Right lobe of liver (tissue), 6 donors: Measurements from ENCODE around the gene SPATC1L. TPM values are rescaled to one million over a fixed set of nuclear protein-coding genes. Genes with fewer than 3 reads are reported as not detected.
A peak's percentile ranks its signal among the peaks of the same experiment; 100 is the strongest.
"Not testable (repeated sequence)": the region's sequence is repeated elsewhere in the genome, so short reads cannot be mapped to it uniquely, and the experiment has no call there.

ENCODE experiments used
- ATAC-seq, 4 donors: fragments of 200-7000 bp; cut with Tn5 transposase; one replicate each; pipeline ENCODE4 v1.9.1; 2020; ENCODE audit warnings: mild to moderate bottlenecking in 4 of 4, moderate library complexity in 4 of 4
- DNase-seq, 3 donors: peaks; one replicate each; pipeline ENCODE4 v3.0.0-alpha.2; 2020
- H3K27ac ChIP-seq, 3 donors: fragments of 200-600 bp; one replicate each; pipeline ENCODE4 v1.8.0; 2022
- H3K27me3 ChIP-seq, 2 donors: fragments of 200-600 bp; one replicate each; pipeline ENCODE4 v1.8.0; 2022
- H3K36me3 ChIP-seq, 4 donors: fragments of 200-600 bp; sonication (generic) in 1 of 4; one replicate each; pipeline versions ENCODE4 v1.5.1 to v1.8.0; 2017 to 2022; ENCODE audit warnings: control low read depth in 1 of 4
- H3K4me1 ChIP-seq, 4 donors: fragments of 200-600 bp; sonication (generic) in 1 of 4; one replicate each; pipeline versions ENCODE4 v1.5.1 to v1.8.0; 2017 to 2022; ENCODE audit warnings: control low read depth in 1 of 4
- H3K4me3 ChIP-seq, 3 donors: fragments of 200-600 bp; one replicate each; pipeline ENCODE4 v1.8.0; 2022
- H3K9me3 ChIP-seq, 4 donors: fragments of 200-600 bp; sonication (generic) in 1 of 4; one replicate each; pipeline versions ENCODE4 v1.5.1 to v1.8.0; 2017 to 2022; ENCODE audit warnings: control low read depth in 1 of 4
- CTCF ChIP-seq, 4 donors: fragments of 200-600 bp in 3 of 4; fragments of 450-650 bp in 1 of 4; IDR thresholded peaks; one replicate each; pipeline versions ENCODE4 v1.5.1 to v1.8.0; 2016 to 2022; ENCODE audit warnings: antibody characterized with exemption in 4 of 4, mild to moderate bottlenecking in 2 of 4
- POLR2A ChIP-seq: fragments of 450-650 bp; IDR thresholded peaks from one replicate; pipeline ENCODE4 v1.6.1; 2017; ENCODE audit warnings: antibody characterized with exemption, mild to moderate bottlenecking
- WGBS: methylation state at CpG from one replicate; pipeline ENCODE4 v1.1.6; 2018; ENCODE audit warnings: low coverage, low lambda C conversion rate; ENCODE audit not compliant: insufficient coverage; ENCODE audit errors: missing lambda C conversion rate; 5-methylcytosine and 5-hydroxymethylcytosine counted together
- intact Hi-C, 2 donors: fragments of 100-400 bp; cut with DNase I; formaldehyde crosslinking; loops; one replicate each; pipeline versions ENCODE4 v1.11.2 to v1.14.1; 2022
- total RNA-seq, 6 experiments: library from RNA; depleted of rRNA in 2 of 6; stranded (reverse); fragments of >200 nt in 2 of 6; fragmentation: NEBNext Ultra II Directional in 3 of 6; extraction: Animal tissue kit (Norgen Biotek cat#: 25700) in 3 of 6; gene quantifications; one replicate each; pipeline versions ENCODE4 v1.1.0 to v1.2.4, GENCODE V29; 2016 to 2023
- donor health status: DM: no; HTN: yes; CAD: no.
- donor health status: DM: no; HTN: no; CAD: no.
- donor health status: DM: no; HTN: no; CAD: no.
- donor health status: DM: no; HTN: yes; CAD: no.
- donor health status: DM: no; HTN: yes; CAD: no.

The SPATC1L gene
- total RNA-seq, 6 experiments from 2014 or later, result 0.31 to 1.7 (median 0.51) TPM; not detected in 2

DNA sequence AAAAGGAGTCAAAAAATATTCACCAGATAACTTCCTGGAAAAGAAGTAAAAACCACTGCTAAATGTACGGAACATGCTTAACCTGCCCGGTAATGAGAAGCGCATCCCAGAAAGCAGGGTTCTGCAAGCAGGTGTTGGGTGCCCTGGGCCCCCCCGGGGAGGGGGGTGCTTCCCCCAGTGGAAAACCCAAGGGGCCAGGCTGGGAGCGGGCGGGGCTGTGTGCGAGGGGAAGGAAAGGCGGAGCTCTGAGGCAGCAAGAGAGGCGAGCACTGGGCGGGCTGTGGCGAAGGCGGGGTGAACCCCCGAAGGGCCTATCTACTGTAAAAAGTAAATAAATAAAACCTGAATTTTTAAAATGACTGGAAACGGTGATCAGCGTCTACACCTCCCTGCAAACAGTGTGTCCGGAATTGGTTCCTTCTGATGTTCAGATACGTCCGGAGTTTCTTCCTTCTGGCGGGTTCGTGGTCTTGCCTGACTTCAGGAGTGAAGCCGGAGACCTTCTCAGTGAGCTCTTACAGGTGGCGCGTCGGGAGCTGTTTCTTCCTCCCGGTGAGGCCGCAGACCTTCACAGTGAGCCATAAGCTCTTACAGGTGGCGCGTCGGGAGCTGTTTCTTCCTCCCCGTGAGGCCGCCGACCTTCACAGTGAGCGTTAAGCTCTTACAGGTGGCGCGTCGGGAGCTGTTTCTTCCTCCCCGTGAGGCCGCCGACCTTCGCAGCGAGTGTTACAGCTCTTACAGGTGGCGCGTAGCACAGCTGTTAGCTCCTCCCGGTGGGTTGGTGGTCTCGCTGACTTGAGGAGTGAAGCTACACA is 42.3 kb downstream of the SPATC1L start:
- H3K27ac ChIP-seq, result no peak overlapping the region
- ATAC-seq (no peak), DNase-seq (peak; percentile 23 to 56 (median 48))
- no peaks in the 10 kb centered on the region for H3K27me3 ChIP-seq
- intact Hi-C loops, result no loop called here
- TF ChIP-seq CTCF (IDR thresholded peaks at IDR 0.05) (no peak), POLR2A (no peak)
- H3K4me1 ChIP-seq, result no peaks in the 10 kb centered on the region
- no peaks in the 10 kb centered on the region for H3K9me3 ChIP-seq
- 91% methylated on average over 11 of the region's 45 CpGs for WGBS
- peaks cover 0 to 76% (median 32%) of the 10 kb centered on the region in 4 donors for H3K36me3 ChIP-seq
- H3K4me3 ChIP-seq, result no peak overlapping the region

DNA sequence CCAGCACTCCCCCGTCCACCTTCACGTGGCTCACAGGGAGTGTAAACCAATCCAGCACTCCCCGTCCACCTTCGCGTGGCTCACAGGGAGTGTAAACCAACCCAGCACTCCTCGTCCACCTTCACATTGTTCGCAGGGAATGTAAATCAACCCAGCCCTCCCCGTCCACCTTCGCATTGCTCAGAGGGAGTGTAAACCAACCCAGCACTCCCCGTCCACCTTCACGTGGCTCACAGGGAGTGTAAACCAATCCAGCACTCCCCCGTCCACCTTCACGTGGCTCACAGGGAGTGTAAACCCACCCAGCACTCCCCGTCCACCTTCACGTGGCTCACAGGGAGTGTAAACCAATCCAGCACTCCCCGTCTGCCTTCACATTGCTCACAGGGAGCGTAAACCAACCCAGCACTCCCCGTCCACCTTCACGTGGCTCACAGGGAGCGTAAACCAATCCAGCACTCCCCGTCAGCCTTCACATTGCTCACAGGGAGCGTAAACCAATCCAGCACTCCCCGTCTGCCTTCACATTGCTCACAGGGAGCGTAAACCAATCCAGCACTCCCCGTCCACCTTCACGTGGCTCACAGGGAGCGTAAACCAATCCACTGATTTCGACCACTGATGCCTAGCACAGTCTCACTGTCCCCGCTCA is 43.8 kb downstream of the SPATC1L start:
- intact Hi-C loops, H3K9me3 ChIP-seq, H3K4me3 ChIP-seq, H3K27ac ChIP-seq, H3K4me1 ChIP-seq, ATAC-seq, H3K27me3 ChIP-seq: not testable (repeated sequence)
- DNase-seq, result peak in 2 of 3 donors; percentile 7 to 42
- peaks cover 0 to 67% (median 26%) of the 10 kb centered on the region in 4 donors for H3K36me3 ChIP-seq
- WGBS, result 74% methylated on average over 22 of the region's 29 CpGs

DNA sequence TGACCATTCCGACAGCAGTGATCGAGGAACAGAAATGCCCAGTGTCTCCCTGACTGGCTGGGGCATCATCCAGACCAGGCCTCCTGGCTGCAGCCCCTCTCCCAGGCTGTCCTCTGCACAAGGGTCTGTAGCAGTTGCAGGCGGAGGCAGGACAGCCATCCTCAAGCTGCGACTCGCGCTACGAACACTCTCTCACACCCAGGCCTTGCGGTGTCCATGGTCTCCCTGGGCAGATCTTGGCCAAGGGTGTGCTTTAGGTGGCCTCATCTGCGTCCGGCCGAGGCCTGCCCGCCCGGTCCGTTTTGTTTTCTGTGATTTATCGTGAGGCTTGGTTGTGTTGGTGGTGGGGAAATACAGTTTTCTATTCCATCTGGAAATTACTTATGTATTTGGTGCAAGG is 44.6 kb downstream of the SPATC1L start:
- intact Hi-C loops, result no loop called here
- Histone ChIP-seq H3K9me3 (no peaks in the 10 kb centered on the region), H3K27ac (no peak overlapping the region), H3K4me1 (no peaks in the 10 kb centered on the region), H3K4me3 (no peak overlapping the region), H3K27me3 (no peaks in the 10 kb centered on the region), H3K36me3 (peaks cover 0 to 61% (median 23%) of the 10 kb centered on the region in 4 donors)
- WGBS, result 86% methylated on average over 4 of the region's 15 CpGs
- DNase-seq (no peak), ATAC-seq (no peak)
- no peak for TF ChIP-seq CTCF (IDR thresholded peaks at IDR 0.05)
- no peak for TF ChIP-seq POLR2A

DNA sequence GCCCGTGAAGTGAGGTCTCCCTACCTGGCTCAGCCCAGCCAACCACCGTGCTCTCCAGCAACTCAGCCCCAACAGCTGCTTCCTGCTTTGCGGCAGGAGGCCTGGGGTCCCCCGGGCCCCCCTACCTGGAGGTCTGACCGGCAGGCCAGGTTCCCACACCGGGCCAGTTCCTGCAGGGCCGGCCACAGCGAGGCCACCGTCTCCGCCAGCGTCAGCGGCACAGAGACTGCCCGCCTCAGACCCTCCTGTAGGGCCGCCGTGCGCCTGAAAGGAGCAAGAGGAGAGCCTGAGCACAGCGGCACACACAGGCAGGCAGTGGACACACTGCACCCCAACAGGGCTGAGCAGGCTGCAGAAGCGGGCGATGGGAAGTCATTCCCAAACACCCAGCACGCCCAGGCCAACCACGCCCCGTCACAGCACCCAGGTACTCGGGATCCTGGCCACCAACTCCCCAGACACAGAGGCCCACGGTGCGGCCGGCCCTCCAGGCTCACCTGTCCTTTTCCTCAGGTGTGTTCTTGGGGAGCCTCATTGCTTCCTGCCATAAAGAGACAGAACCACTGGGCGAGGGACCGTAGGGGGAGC is 45.8 kb downstream of the SPATC1L start:
- no peaks in the 10 kb centered on the region for H3K27me3 ChIP-seq
- H3K27ac ChIP-seq, result no peak overlapping the region
- ATAC-seq (peak in 3 of 4 donors; percentile 2 to 4 (median 4)), DNase-seq (no peak)
- 67% methylated on average over 1 of the region's 28 CpGs for WGBS
- no peaks in the 10 kb centered on the region for H3K4me1 ChIP-seq
- TF ChIP-seq CTCF (IDR thresholded peaks at IDR 0.05) (no peak), POLR2A (no peak)
- no peak overlapping the region for H3K4me3 ChIP-seq
- H3K36me3 ChIP-seq, result peaks cover 0 to 54% (median 20%) of the 10 kb centered on the region in 4 donors
- intact Hi-C loops, result no loop called here
- H3K9me3 ChIP-seq, result no peaks in the 10 kb centered on the region

DNA sequence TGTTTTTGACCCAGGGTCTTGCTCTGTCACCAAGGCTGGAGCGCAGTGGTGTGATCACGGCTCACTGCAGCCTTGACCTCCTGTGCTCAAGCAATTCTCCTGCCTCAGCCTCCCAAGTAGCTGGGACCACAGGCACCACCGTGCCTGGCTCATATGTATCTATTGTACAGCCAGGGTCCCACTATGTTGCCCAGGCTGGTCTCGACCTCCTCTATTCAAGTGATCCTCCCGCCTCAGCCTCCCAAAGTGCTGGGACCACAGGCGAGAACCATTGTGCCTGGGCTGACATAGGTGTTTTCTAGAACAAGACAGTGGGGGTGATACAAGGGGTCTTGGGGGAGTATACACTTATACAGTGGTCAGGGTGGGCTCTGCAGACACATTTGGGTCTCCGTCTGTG is 46.4 kb downstream of the SPATC1L start:
- Histone ChIP-seq H3K27me3 (no peaks in the 10 kb centered on the region), H3K4me1 (no peaks in the 10 kb centered on the region), H3K36me3 (peaks cover 0 to 50% (median 18%) of the 10 kb centered on the region in 4 donors), H3K27ac (no peak overlapping the region), H3K9me3 (no peaks in the 10 kb centered on the region), H3K4me3 (no peak overlapping the region)
- intact Hi-C loops, result no loop called here
- ATAC-seq, result peak in 1 of 4 donors; percentile 1
- TF ChIP-seq CTCF (IDR thresholded peaks at IDR 0.05), result no peak
- no peak for TF ChIP-seq POLR2A
- WGBS, result 76% methylated on average over 5 of the region's 7 CpGs
- DNase-seq, result no peak
